PC-3 (cell line): ENCODE data around the gene CLECL1. TPM values are rescaled to one million over a fixed set of nuclear protein-coding genes. Genes with fewer than 3 reads are reported as not detected.
A peak's percentile ranks its signal among the peaks of the same experiment; 100 is the strongest.

ENCODE experiments used
- ATAC-seq: fragments of 200-7000 bp; cut with Tn5 transposase; 2 replicates; pipeline ENCODE4 v1.9.1; 2020; ENCODE audit warnings: mild to moderate bottlenecking, moderate library complexity
- BruUV-seq: library from RNA; stranded (reverse); fragments of 400-500 nt; replicated peaks from 2 replicates; lab custom pipeline; 2021; lab: Mats Ljungman, UMichigan
- CTCF ChIA-PET: fragments of 300-600 bp; sonication (Branson Sonifier 250); formaldehyde crosslinking; loops from one replicate; lab custom pipeline; 2022; ENCODE audit warnings: antibody characterized with exemption; lab: Charles Lee
- POLR2A ChIA-PET: fragments of 300-600 bp; sonication (Branson Sonifier 250); formaldehyde crosslinking; loops from one replicate; lab custom pipeline; 2022; ENCODE audit warnings: antibody characterized with exemption; ENCODE audit not compliant: unreplicated experiment; lab: Charles Lee
- DNase-seq: peaks from one replicate; pipeline ENCODE4 v3.0.0-alpha.2; 2015
- H2AFZ ChIP-seq: fragments of 300-600 bp; sonication (generic); 2 replicates; pipeline ENCODE4 v1.6.0; 2016; ENCODE audit warnings: antibody characterized with exemption, low read length
- H3F3A ChIP-seq: fragments of 300-600 bp; sonication (generic); one replicate; pipeline ENCODE4 v1.6.0; 2017; ENCODE audit warnings: antibody characterized with exemption, low read length, control low read depth, mild to moderate bottlenecking; ENCODE audit not compliant: unreplicated experiment
- H3K27ac ChIP-seq: fragments of 300-600 bp; sonication (generic); 2 replicates; pipeline ENCODE4 v1.5.1; 2016; ENCODE audit warnings: mild to moderate bottlenecking, low read length
- H3K27me3 ChIP-seq: fragments of 300-600 bp; sonication (generic); 2 replicates; pipeline ENCODE4 v1.6.1; 2016; ENCODE audit warnings: low read length, mixed read lengths
- H3K36me3 ChIP-seq: fragments of 300-600 bp; sonication (generic); 2 replicates; pipeline ENCODE4 v1.6.1; 2016; ENCODE audit warnings: low read depth, mixed run types, low read length, mixed read lengths
- H3K4me1 ChIP-seq: fragments of 300-600 bp; sonication (generic); 2 replicates; pipeline ENCODE4 v1.5.1; 2016; ENCODE audit warnings: low read length; ENCODE audit not compliant: insufficient read depth
- H3K4me2 ChIP-seq: fragments of 300-600 bp; sonication (generic); 2 replicates; pipeline ENCODE4 v1.6.0; 2016; ENCODE audit warnings: low read length
- H3K4me3 ChIP-seq: fragments of 300-600 bp; sonication (generic); 2 replicates; pipeline ENCODE4 v1.5.1; 2016; ENCODE audit warnings: mild to moderate bottlenecking, low read length, mixed read lengths
- H3K79me2 ChIP-seq: fragments of 300-600 bp; sonication (generic); 2 replicates; pipeline ENCODE4 v1.6.1; 2017; ENCODE audit warnings: low read length, mixed read lengths
- H3K9ac ChIP-seq: fragments of 300-600 bp; sonication (generic); 2 replicates; pipeline ENCODE4 v1.6.0; 2016; ENCODE audit warnings: mild to moderate bottlenecking, low read length
- H3K9me2 ChIP-seq: fragments of 300-600 bp; sonication (generic); replicated peaks from 2 replicates; pipeline ENCODE4 v1.6.1; 2016; ENCODE audit warnings: mixed run types, low read length, mixed read lengths
- H3K9me3 ChIP-seq: fragments of 300-600 bp; sonication (generic); 2 replicates; pipeline ENCODE4 v1.6.1; 2016; ENCODE audit warnings: low read length, mixed read lengths
- H4K20me1 ChIP-seq: fragments of 300-600 bp; sonication (generic); 2 replicates; pipeline ENCODE4 v1.6.1; 2016; ENCODE audit warnings: low read length, mixed read lengths
- CTCF ChIP-seq: fragments of 300-600 bp; sonication (generic); conservative IDR thresholded peaks from 2 replicates; pipeline ENCODE4 v1.5.1; 2017; ENCODE audit warnings: antibody characterized with exemption, low read depth, mild to moderate bottlenecking, low read length
- EZH2 ChIP-seq: fragments of 300-600 bp; sonication (generic); IDR thresholded peaks from one replicate; pipeline ENCODE4 v1.6.1; 2017; ENCODE audit warnings: antibody characterized with exemption, mild to moderate bottlenecking, low read length; ENCODE audit not compliant: unreplicated experiment
- EZH2phosphoT487 ChIP-seq: fragments of 300-600 bp; sonication (generic); IDR thresholded peaks from 2 replicates; pipeline ENCODE4 v1.6.1; 2018; ENCODE audit warnings: mild to moderate bottlenecking, antibody characterized with exemption, low read length, borderline replicate concordance
- intact Hi-C: fragments of 100-400 bp; cut with micrococcal nuclease; formaldehyde crosslinking; loops from 2 replicates; pipeline ENCODE4 v1.9.0; 2023
- total RNA-seq: library from RNA; depleted of rRNA; stranded (reverse); fragments of >200 nt; gene quantifications from 2 replicates; pipeline ENCODE4 v1.2.3, GENCODE V29; 2014

Gene CLECL1
- total RNA-seq, 1 experiment from 2014 or later, result not detected

- no peak overlapping the region for H3K4me2 ChIP-seq
- TF ChIP-seq CTCF, result no peak
- TF ChIP-seq EZH2, result no peak
- no peak for TF ChIP-seq EZH2phosphoT487
- no peaks in the 10 kb centered on the region for H3K36me3 ChIP-seq
- no peaks in the 10 kb centered on the region for H4K20me1 ChIP-seq
- H2AFZ ChIP-seq, result no peak overlapping the region
- no peaks in the 10 kb centered on the region for H3K9me3 ChIP-seq
- no peaks in the 10 kb centered on the region for H3K4me1 ChIP-seq
- no peak for ATAC-seq
- no peak overlapping the region for H3K9ac ChIP-seq
- POLR2A ChIA-PET, result no interaction called here
- no peak overlapping the region for H3K27ac ChIP-seq
- no peaks in the 10 kb centered on the region for H3F3A ChIP-seq
- peaks cover 4% of the 10 kb centered on the region; the same call in 1 of the 2 replicates for H3K27me3 ChIP-seq
- BruUV-seq, result no TSS peak
- DNase-seq, result no peak
- no peak overlapping the region for H3K4me3 ChIP-seq
- H3K79me2 ChIP-seq, result no peaks in the 10 kb centered on the region
- H3K9me2 ChIP-seq, result no peaks in the 10 kb centered on the region
- CTCF ChIA-PET, result interaction anchor here (1.7 kb wide), 1 partner anchor 48 kb away, joined by 15 read pairs; no protein-coding TSS in a partner anchor
- intact Hi-C loops, result loop anchor here (1.0 to 2.0 kb wide), 2 partner anchors 49 to 391 kb away; no protein-coding TSS in a partner anchor
These were observed 16.7 kb upstream of the CLECL1 start for GRCh38 chr12:9749640-9750039.

- no peak for DNase-seq
- H3K4me1 ChIP-seq, result peaks cover 6% of the 10 kb centered on the region; the same call in 1 of the 2 replicates
- ChIA-PET CTCF (no interaction called here), POLR2A (no interaction called here)
- intact Hi-C loops, result no loop called here
- H3K79me2 ChIP-seq, result no peaks in the 10 kb centered on the region
- H3K4me2 ChIP-seq, result no peak overlapping the region
- no peaks in the 10 kb centered on the region for H3K9me3 ChIP-seq
- no peak overlapping the region for H3K4me3 ChIP-seq
- no peak overlapping the region for H2AFZ ChIP-seq
- BruUV-seq, result no TSS peak
- H4K20me1 ChIP-seq, result no peaks in the 10 kb centered on the region
- no peaks in the 10 kb centered on the region for H3K27me3 ChIP-seq
- no peaks in the 10 kb centered on the region for H3K36me3 ChIP-seq
- no peak for TF ChIP-seq EZH2
- TF ChIP-seq EZH2phosphoT487, result no peak
- no peak for TF ChIP-seq CTCF
- ATAC-seq, result no peak
- H3F3A ChIP-seq, result no peaks in the 10 kb centered on the region
- no peak overlapping the region for H3K27ac ChIP-seq
- H3K9me2 ChIP-seq, result no peaks in the 10 kb centered on the region
- no peak overlapping the region for H3K9ac ChIP-seq
These were observed 12.3 kb upstream of the CLECL1 start for GRCh38 chr12:9745199-9745598.

- Histone ChIP-seq H4K20me1 (no peaks in the 10 kb centered on the region), H3K4me2 (no peak overlapping the region), H3K4me1 (peaks cover 6% of the 10 kb centered on the region; the same call in 1 of the 2 replicates), H3K27me3 (no peaks in the 10 kb centered on the region), H3K9me2 (no peaks in the 10 kb centered on the region), H2AFZ (peak overlapping the region; percentile 68), H3K79me2 (no peaks in the 10 kb centered on the region), H3K27ac (no peak overlapping the region), H3K9me3 (no peaks in the 10 kb centered on the region), H3K4me3 (no peak overlapping the region), H3K9ac (no peak overlapping the region), H3F3A (no peaks in the 10 kb centered on the region), H3K36me3 (no peaks in the 10 kb centered on the region)
- intact Hi-C loops, result no loop called here
- ATAC-seq (no peak), DNase-seq (no peak)
- TF ChIP-seq CTCF (no peak), EZH2phosphoT487 (no peak), EZH2 (no peak)
- ChIA-PET CTCF (interaction anchor here (0.6 to 0.7 kb wide), 2 partner anchors 105 to 351 kb away, joined by 3 read pairs; no protein-coding TSS in a partner anchor), POLR2A (no interaction called here)
- no TSS peak for BruUV-seq
These were observed 9.8 kb upstream of the CLECL1 start for GRCh38 chr12:9742661-9743060.
